ENCODE results near the gene CHD9.

GRCh38 chr16:53369921-53370320 is 315.1 kb downstream of the CHD9 start:
- TF ChIP-seq POLR2AphosphoS5 (IDR thresholded peaks at IDR 0.05; ENCODE audit: low read depth, low read length) (no peak), TAF1 (IDR thresholded peaks at IDR 0.05; ENCODE audit: borderline replicate concordance, low read depth, low read length) (no peak)
